H7 (cell line): ENCODE data around the gene TECTA. TPM values are rescaled to one million over a fixed set of nuclear protein-coding genes. Genes with fewer than 3 reads are reported as not detected.

Experiments used
- DNase-seq: peaks from one replicate; pipeline ENCODE4 v3.0.0; 2012
- H3K27me3 ChIP-seq: 2 replicates; pipeline ENCODE4 v1.6.0; 2011; ENCODE audit warnings: mild to moderate bottlenecking, low read length; ENCODE audit not compliant: control insufficient read depth, insufficient read depth
- H3K36me3 ChIP-seq: replicated peaks from 2 replicates; pipeline ENCODE4 v1.5.1; 2011; ENCODE audit warnings: low read length; ENCODE audit not compliant: control insufficient read depth, insufficient read depth
- H3K4me3 ChIP-seq: 2 replicates; pipeline ENCODE4 v1.5.1; 2011; ENCODE audit warnings: low read depth, mild to moderate bottlenecking, control low read depth, low read length, moderate library complexity; ENCODE audit not compliant: insufficient read depth
- total RNA-seq: library from RNA; depleted of rRNA; stranded (reverse); fragments of >200 nt; shearing (Covaris generic); gene quantifications from 2 replicates; pipeline ENCODE4 v1.2.3, GENCODE V29; 2014; rRNA removed

TECTA gene, protein sequence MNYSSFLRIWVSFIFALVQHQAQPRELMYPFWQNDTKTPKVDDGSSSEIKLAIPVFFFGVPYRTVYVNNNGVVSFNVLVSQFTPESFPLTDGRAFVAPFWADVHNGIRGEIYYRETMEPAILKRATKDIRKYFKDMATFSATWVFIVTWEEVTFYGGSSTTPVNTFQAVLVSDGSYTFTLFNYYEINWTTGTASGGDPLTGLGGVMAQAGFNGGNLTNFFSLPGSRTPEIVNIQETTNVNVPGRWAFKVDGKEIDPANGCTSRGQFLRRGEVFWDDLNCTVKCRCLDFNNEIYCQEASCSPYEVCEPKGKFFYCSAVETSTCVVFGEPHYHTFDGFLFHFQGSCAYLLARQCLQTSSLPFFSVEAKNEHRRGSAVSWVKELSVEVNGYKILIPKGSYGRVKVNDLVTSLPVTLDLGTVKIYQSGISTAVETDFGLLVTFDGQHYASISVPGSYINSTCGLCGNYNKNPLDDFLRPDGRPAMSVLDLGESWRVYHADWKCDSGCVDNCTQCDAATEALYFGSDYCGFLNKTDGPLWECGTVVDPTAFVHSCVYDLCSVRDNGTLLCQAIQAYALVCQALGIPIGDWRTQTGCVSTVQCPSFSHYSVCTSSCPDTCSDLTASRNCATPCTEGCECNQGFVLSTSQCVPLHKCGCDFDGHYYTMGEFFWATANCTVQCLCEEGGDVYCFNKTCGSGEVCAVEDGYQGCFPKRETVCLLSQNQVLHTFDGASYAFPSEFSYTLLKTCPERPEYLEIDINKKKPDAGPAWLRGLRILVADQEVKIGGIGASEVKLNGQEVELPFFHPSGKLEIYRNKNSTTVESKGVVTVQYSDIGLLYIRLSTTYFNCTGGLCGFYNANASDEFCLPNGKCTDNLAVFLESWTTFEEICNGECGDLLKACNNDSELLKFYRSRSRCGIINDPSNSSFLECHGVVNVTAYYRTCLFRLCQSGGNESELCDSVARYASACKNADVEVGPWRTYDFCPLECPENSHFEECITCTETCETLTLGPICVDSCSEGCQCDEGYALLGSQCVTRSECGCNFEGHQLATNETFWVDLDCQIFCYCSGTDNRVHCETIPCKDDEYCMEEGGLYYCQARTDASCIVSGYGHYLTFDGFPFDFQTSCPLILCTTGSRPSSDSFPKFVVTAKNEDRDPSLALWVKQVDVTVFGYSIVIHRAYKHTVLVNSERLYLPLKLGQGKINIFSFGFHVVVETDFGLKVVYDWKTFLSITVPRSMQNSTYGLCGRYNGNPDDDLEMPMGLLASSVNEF (N-terminal part only)
- total RNA-seq = 0.22 and 0.28 TPM in 2 replicates

DNA sequence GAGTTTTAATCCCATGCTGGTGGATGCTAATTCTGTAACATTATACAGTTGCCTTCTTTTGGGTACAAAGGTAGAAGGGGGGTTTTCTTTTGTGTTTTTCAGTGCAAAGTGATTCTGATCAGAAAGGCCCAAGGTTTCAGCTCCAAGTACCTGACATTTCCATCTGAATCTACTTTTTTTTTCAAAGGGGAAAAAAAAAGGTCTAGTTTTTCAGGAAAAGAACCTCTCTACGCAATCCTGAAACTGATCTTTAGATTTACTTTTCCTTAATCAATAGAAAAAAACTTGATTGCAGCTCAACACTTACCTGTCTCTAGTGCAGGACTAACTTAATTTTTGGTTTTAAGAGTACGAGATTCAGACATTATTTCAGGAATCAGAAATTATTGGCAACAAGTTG is at the start of gene TECTA:
TECTA (plus strand) TSS at position 301 of the 400 bp plus-strand sequence. CDS start 1,423 bp downstream, outside the sequence.
- Histone ChIP-seq H3K27me3 (no peaks in the 10 kb centered on the region), H3K36me3 (no peaks in the 10 kb centered on the region), H3K4me3 (no peak within 1 kb of the TSS)
- no peak for DNase-seq

DNA sequence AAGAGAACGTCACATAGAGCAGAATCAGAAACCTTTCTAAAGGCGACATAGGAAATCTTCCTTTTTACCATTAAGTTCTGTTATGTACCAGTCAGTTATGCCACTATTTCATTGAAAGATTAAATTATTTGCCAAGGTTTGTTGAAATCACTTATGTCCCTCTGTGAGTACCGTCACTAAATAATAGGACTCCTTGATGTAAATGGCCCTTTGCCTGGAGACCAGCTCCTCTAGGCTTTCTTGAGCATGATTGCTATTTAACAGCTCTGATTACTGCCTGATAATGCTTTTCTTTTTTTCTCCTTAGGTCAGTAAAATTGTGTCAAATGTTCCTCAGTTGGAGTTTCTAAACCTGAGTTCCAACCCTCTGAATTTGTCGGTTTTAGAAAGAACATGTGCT is 47.8 kb upstream of the TECTA start:
- DNase-seq = no peak
- Histone ChIP-seq H3K27me3 (no peaks in the 10 kb centered on the region), H3K36me3 (peaks cover 6% of the 10 kb centered on the region), H3K4me3 (no peak overlapping the region)

DNA sequence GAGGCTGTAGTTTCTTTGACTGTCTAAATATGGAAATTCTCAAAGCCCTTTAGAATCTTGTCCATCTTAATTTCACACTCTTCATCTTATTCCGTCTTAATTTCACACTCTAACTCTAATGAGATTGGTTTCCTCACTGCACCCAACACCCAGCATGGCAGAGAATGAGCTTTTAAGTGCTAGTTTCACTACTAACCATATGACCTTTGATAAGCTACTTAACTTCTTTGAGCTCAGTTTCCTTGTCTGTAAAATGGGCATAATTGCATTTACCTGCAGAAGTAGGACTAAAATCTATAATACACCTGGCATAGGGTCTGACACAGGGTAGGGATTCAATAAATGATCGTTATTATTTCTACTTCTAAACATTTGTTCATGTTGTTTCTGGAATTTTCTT is 46.8 kb upstream of the TECTA start:
- peaks cover 6% of the 10 kb centered on the region for H3K36me3 ChIP-seq
- DNase-seq = no peak
- H3K27me3 ChIP-seq = no peaks in the 10 kb centered on the region
- no peak overlapping the region for H3K4me3 ChIP-seq

DNA sequence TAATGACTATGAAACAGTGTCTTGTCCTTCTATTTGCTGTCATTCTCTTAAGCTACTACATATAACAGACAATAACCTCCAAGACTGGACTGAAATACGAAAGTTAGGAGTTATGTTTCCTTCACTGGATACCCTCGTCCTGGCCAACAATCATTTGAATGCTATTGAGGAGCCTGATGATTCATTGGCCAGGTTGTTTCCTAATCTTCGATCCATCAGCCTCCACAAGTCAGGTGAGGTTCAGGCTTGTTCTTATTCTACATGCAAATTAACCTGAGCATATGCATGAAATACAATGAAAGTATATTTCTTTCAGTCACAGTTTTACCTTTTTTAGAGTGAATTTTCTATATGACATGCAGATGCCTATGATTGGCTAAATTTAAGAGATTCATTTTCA is 46.0 kb upstream of the TECTA start:
- Histone ChIP-seq H3K27me3 (no peaks in the 10 kb centered on the region), H3K4me3 (no peak overlapping the region), H3K36me3 (peaks cover 6% of the 10 kb centered on the region)
- DNase-seq = no peak

DNA sequence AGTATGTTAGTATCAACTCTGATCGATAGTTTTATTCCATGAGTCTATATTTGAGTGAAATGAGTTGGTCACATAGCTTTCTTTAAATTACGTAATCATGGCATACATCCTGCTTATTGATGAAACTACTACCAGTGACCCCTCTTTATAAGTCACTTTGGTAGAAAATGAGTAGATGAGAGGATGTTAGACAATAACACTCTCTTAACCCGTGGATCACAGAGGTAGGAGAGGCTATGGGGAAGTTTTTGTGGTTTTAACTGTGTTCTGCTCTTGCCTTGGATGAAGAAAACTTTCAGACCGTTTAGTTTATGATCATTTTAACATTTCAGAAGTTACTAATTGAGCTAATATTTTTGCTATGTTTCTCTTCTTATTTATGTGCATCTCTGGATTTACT is 43.1 kb upstream of the TECTA start:
- no peak overlapping the region for H3K4me3 ChIP-seq

DNA sequence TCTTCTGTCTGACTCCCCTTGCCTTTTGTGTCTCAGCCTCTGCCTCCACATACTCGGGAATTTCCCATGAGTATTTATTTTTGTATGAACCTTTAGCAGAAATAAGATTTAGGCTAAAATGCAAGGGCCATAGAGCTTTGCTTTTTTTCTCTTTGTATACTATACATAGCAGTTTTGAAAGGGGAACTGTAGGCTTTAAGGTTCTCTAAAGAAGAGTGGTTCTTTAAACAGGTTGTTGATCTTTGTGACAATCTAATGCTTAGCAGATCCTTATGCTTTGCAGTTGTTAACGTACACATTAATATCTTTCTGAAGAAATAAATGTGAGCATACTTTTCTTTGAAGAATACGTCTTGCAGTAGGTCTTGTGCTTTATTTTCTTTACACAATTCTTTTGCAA is 42.1 kb upstream of the TECTA start:
- Histone ChIP-seq H3K4me3 (no peak overlapping the region), H3K27me3 (no peaks in the 10 kb centered on the region), H3K36me3 (peaks cover 2% of the 10 kb centered on the region)
- DNase-seq = no peak

More for the DNA sequence above, 43.1 kb upstream of the TECTA start:
- Histone ChIP-seq H3K27me3 (no peaks in the 10 kb centered on the region), H3K36me3 (peaks cover 6% of the 10 kb centered on the region)
- no peak for DNase-seq

DNA sequence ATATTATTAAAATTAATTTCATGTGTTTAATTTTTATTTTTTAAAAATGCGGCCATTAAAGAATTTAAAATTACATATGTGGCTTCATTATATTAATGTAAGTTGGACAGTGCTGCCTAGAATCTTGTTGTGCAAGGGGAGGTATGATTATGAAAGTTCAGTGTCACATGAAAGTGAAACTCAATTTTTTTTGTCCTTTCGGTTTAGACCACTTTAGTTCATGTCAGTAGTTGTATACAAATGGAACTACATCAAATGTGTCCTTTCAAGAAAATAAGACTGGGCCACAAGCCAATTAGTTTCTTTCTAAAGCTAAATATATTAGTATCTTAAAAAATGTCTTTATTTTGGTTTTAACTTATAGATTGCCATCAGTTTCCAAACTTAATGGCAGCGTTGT is 41.4 kb upstream of the TECTA start:
- Histone ChIP-seq H3K36me3 (peaks cover 4% of the 10 kb centered on the region), H3K4me3 (no peak overlapping the region), H3K27me3 (no peaks in the 10 kb centered on the region)
- DNase-seq = no peak

DNA sequence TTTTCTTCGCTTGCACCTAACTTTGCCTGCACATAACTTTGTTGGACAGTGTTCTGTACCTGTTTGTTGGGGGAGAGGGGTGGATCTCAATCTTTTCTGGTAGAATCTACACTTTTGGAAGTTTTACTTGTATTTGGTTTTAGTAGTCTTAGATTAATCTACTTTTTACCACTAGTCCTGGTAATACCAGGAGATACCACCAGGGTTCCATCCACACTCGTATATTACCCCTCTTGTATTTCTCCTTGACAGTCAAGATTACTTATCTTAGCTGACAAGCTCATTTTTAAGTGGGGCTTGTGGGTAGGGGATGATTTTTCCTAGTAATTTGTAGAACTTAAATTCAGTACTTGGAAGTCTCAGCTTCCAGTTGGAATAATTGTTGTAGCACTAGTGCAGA is 37.3 kb upstream of the TECTA start:
- H3K36me3 ChIP-seq = peaks cover 2% of the 10 kb centered on the region
- DNase-seq = peak; percentile 6
- no peak overlapping the region for H3K4me3 ChIP-seq
- H3K27me3 ChIP-seq = no peaks in the 10 kb centered on the region

DNA sequence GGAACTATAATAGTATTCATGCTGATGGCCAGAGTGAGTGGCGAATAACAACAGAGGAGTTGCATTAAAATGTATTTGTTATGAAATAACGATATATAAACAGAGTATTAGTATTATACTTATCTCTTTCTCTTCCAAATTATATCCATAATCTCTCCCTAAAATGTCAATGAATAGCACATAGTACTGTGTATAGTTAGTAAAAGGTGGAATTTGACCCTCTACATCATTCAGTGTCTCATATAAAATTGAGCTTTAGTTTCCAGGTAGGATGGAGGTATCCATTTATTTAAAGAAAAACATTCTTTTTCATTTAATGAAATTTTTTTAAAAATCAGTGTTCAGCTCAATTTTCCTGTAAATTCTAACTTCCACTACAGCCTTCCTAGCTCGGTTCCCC is 34.4 kb upstream of the TECTA start:
- no peak overlapping the region for H3K4me3 ChIP-seq
- no peaks in the 10 kb centered on the region for H3K27me3 ChIP-seq
- H3K36me3 ChIP-seq = peaks cover 4% of the 10 kb centered on the region
- DNase-seq = no peak

DNA sequence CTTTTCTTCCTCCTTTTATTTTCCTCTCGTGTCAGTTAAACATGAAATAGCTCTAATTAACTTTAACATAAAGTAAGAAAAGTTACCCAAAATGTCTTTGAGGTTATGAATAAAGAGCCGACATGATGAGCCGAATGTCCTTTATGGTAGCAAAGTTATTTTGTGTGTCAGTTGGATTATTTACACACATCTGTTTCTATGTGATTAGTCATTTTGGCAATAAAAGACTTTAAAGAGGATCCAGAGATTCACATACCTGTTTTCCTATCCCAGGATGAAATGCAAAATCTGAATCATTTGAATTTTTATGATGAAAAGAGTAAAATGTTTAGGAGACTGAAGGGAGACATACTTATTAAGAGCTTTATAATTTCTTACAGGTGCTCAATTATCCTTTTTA is 34.0 kb upstream of the TECTA start:
- Histone ChIP-seq H3K27me3 (no peaks in the 10 kb centered on the region), H3K4me3 (no peak overlapping the region), H3K36me3 (peaks cover 4% of the 10 kb centered on the region)
- DNase-seq = no peak

DNA sequence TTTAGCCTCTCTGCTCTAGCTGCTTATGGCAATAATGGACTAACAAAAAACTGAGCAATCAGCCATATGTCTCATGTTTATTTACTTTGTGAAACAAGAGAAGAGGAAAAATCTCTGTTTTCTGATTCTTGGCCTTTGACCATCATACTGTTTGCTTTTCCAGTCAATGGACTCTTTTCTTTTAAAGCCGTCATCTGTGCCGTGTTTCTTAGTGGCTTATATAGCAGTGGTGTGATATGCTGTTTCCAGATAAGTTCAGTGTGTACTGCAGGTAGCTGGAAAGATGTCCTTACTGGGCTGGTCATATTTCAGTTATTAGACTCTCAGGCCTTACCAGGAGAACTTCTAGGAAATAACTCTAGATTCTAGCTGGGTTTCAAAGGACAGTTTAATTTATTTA is 33.6 kb upstream of the TECTA start:
- Histone ChIP-seq H3K36me3 (peaks cover 4% of the 10 kb centered on the region), H3K4me3 (no peak overlapping the region), H3K27me3 (no peaks in the 10 kb centered on the region)
- no peak for DNase-seq

DNA sequence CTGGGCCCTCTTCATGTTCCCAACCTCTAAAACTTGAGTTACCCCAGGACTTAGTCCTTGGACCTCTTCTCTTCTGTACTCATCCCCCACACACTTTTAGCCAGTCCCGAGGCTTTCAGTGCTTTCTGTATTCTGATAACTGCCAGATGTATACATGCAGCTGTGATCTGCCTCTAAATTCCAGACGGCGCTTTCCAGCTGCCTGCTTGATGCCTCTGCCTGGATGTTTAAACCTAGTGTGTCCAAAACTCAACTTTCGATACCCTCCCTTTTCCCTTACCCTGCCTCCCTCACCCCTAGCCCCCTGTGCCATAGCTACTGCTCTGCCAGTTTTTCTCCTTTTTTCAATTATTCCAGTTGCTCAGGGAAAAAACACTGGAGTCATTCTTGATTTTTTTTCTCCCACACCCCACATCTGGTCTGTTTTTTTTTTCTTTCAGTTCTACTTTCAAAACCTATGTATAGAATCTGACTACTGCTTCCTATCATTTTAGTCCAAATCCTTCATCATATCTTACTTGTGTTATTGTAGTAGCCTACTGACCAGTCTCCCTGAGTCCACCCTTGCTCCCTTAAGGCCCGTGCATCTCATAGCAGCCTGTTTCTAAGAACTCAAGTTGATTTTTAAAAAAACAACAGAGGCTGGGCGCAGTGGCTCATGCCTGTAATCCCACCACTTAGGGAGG is 32.9 kb upstream of the TECTA start:
- no peak for DNase-seq
- H3K27me3 ChIP-seq = no peaks in the 10 kb centered on the region
- peaks cover 4% of the 10 kb centered on the region for H3K36me3 ChIP-seq
- H3K4me3 ChIP-seq = no peak overlapping the region

DNA sequence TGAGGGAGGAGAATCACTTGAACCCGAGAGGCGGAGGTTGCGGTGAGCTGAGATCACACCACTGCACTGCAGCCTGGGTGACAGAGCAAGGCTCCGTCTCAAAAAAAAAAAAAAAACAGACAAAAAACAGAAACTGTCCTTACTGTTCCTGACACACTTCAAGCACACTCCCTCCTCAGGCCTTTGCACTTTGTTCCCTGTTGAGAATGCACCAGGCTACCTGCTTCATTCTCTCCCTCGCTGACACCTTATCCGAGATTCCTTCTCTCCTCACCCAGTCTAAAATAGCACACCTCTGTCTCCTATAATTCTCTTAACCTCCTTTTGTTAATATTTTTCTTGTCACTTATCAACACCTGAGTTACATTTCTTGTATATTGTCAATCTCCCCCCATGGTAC is 32.3 kb upstream of the TECTA start:
- no peak overlapping the region for H3K4me3 ChIP-seq
- peaks cover 4% of the 10 kb centered on the region for H3K36me3 ChIP-seq
- H3K27me3 ChIP-seq = no peaks in the 10 kb centered on the region
- DNase-seq = no peak
